ENCODE measurements around the gene COL5A1.
A peak's percentile ranks its signal among the peaks of the same experiment; 100 is the strongest.

The COL5A1 gene

DNA sequence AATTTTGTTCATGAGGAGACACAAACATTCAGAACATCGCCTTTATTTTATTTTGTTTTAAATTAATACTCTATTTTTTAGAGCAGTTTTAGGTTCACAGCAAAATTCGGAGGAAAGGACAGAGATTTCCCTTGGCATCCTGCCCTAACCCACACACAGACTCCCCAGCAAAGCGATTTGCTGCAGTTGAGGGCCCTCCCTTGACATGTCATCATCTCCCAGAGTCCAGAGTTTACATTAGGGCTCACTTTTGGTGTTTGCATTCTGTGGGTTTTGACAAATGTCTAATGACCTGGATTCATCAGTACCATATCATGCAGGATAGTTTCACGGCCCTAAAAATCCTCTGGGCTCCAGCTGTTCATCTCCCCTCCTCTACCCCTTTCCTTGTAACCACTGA lies 33.6 kb upstream of the COL5A1 start:
- DNase-seq: no peak

DNA sequence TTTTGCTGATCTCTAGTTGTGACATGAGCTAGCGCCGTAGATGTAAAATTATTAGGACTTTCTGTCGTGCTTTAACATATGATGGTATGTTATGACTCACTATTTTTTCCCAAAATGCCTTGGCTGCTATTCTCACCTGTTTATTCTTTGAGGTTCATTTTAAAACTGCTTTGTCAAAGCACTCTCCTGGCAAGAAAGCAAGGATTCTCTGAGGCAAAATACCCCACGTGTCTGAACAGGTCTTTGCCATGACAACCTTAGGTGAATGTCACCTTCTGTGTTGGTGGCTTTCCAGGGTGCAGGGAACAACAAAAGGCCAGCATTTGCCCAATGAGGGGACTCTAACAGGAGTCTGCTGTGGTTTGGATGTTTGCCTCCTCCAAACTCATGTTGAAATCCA lies 30.6 kb upstream of the COL5A1 start:
- peak; percentile 17 for DNase-seq

DNA sequence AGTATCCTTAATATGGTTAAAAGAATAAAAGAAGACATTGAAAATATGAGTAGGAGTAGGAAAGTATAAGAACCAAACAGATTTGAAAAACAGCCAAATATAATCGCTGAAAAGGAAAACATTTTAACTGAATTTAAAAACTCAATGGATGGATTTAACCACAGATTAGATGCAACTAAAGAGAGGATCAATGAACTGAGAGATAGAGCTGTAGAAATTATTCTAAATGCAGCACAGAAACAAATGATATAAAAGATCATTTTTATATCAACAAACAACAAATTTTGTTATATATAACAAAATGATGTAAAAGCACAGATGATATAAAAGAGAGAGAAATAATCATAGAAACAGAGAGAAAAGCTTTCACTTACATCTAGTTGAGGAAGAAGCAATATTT lies 29.3 kb upstream of the COL5A1 start:
- DNase-seq: no peak

DNA sequence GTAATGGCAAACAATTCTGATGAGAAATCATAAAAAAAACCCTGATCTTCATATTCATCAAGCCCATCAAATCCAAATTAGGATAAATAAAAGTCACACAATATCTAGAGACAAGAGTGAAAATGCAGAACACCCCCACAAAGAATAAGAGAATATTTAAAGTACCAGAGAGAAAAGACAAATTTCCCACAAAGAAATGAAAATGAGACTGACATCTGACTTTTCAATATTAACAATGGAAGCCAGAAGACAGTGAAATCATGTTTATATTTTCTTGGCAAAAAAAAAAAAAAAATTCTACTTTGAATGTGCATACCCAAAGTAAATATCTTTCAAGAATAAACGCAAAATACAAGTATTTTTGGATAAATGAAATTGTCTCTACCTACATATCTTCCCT lies 28.9 kb upstream of the COL5A1 start:
- DNase-seq: no peak

DNA sequence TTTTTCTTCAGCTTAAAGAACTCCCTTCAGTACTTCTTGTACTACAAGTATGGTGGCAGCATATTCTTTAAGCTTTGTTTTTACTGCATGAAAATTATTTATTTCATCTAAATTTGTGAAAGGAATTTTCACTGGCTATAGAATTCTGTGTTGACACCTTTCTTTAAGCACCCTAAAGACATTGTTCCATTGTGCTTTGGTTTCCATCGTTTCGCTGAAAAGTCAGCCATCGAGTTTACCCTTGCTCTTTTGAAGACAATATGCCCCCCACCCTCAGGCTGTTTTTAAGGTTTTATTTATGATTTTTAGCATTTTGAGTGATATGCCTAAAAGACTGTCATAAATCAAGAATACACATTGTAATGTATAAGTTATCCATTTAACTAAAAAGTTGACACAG lies 27.3 kb upstream of the COL5A1 start:
- no peak for DNase-seq

DNA sequence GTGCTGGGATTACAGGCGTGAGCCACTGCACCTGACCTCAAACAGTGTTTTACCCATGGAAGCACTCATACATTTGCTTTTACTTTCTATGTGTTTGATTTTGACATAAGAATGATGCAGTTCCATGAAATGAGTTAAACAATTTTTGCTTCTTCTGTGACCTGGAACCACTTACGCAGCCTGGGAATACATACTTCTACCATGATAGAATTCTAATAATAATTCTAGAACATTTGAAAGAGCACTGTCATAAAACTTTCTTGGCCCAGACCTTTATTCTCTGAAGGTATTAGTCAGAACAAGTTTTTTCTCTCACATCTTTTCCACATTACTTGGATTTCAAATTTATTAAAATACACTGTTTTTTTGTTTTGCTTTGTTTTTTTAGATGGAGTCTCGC lies 25.3 kb upstream of the COL5A1 start:
- DNase-seq: no peak

DNA sequence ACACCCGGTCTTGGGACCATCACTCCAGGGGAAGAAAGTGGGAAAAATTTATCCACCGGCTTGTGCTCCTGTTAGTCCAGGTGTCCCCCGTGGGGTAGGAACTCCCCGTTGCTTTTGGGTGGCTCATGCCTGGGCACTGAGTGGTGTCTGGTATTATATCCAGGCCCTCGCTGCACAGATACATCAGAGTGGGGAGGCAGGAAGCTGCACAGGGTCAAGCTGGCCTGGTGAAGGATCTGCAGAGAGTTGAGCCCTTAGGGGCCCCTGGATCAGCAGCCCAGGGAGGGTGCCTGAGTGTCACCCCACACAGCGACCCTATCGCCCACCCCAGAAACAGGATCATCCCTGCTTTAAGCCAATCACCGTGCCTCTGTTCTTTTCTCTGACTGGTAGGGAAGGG lies 24.4 kb upstream of the COL5A1 start:
- DNase-seq: no peak

DNA sequence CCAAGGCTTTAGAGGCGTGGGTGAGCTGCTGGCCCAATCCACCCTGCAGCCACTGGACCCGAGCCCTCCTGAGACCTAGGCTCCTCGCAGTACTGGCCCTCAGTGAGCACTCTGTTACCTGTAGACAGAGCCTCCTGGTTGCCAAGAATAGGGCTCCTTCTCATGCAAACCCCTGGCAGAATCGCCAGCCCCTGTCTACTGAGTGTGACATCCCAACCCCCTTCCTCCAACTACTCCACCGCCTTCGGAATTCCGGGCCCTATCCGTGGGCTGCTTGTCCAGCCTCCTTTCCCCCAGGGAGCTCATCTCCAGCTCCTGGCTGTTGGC lies 23.8 kb upstream of the COL5A1 start:
- no peak for DNase-seq

DNA sequence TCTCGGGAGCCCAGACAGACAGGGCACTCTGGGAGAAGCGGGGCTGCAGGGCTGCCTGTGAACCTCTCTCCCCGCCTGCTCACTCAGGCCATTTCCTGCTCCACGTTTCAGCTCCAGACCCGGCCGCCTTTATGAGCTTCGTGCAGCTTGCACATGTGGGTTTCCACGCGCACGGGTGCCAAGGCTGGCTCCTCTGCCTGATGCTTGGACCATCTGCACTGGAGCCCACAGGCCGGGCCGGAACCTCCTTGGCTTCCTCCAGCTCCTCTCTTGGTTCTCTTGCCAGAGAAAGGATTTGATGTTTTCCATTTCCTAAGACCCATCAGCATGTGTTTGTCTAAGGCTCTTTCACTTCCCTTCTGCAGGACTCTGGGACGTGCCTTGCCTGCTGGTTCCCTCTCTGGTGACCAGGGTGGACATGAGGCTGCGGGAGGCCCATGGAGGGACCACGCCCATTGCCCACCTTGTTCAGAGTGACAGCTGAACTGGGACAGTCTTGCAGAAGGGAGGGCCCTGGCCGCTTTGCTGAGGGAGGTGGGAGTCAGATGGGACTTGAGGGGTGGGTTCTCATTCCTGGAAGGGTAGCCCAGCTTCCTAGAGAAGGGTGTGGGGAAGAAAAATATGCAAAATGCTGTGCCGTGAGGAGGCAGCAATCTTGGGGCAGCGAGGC lies 23.3 kb upstream of the COL5A1 start:
- DNase-seq: no peak

DNA sequence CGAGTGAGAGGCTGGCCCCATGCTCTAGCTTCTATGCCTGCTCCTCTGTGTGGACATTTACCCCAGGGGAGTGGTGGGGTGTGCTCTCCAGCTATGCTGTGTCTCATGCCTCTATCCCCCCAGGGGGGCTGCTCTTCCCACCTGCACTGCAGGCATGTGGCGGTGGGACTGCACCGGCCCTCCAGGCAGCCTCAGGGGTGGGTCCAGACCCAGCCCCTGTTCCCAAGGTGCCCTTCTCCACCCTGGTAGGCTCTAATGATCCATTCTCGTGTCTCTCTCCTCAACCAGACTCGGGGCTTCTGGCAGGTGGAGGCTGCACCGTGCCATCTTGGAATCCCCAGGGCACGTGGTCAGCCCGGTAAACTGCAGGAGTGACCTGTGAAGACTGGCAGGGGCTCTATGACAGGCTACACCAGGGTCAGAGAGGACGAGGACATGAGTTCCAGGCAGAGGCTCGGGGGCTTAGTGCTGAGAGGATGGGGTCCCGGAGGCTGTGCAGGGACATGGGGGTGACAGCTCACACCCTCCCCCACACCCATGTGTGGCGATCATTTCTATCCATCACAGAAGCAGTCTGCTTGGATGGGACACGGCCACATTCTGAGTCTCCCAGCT lies 22.7 kb upstream of the COL5A1 start:
- no peak for DNase-seq

DNA sequence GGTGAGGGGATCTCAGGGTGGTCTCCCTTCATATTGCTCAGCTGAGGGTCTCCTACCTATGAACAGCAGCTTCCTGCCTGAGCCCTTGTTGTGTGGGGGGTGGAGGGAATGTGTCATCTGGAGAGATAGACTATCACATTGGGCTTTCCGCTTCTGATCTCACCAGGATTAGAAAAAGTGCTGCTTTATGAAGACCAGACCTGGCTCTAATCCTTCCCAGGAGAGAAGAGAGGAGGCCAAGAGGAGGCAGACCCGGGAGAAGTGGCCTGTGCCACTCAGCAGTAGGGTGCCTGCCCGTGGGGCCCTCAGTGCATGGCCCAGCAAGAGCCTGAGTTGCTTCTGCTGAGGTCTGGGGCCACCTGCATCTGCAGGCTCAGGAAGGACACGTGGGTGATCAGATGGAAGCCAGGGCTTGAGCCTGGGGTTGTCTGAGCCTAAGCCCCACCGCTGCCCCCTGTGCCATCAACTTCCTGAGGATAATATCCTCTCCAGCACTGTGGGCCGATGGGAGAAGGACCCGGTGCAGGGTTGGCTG lies 22.1 kb upstream of the COL5A1 start:
- DNase-seq: no peak

DNA sequence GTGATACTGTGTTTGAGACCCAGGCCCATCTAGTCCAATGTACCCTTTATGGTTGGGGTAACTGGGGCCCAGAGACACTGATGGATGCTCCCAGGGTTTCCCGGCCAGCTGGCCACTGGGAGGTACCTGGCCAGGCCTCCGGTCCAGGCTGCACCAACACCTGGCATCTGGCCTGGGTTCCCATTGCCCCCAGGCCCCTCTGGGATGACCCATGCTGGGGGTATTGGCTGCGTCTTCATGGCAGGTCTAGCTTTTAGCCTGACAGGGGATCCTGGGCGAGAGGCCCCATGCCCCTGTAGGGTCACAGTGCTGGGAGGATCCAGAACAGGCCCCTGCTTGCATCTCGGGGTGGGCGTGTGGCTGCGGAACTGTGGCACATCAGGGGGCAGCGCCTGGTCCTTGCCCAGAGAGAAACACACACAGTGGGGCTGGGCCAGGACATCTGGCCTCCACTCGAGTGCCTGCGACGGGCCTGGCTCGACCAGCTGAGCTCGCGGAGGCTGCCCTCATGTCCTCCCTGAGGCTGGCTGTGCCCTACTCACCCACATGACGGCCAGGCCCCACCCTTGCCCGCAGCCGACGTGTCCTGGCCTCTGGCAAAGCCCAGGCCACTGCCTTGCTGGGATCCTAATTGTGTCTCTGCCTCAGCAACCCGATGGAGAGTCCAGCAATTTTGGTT lies 21.5 kb upstream of the COL5A1 start:
- no peak for DNase-seq

DNA sequence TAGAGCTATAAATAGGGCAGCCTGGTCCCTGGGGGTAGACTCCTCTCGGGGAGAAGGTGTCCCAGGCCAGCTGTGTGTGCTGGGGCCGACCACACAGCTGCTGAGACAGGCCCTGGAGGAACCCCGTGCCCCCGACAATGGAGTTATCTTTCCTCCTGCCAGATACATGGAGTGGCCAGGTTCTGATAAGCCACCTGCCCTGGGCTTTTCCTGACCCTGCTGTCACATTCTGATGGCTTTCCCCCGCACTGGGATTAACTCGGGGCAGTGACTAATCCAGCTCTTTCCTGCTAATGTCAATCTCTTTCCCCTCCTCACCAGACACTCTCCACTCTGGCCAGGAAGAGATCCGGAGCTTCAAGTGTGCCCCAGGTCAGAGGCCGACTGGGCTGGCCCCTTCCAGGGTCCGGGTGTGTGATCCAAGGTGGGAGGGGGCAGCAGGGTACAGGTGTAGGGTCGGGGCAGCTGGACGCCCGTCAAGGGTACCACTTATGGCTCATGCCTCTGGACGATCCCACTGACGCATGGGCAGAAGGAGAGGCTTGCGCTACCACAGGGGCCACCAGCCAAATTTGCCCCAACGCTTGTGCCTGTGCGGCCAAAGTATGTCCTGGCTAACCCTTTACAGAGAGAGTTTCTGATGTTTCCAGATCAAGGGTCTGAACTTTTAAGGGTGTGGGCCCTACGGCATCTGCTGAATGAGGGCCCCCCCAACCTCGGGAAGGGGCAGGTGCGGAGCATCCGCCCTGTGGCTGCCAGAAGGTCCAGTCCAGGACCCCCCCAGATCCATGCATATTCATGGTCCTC lies 20.6 kb upstream of the COL5A1 start:
- DNase-seq: no peak

DNA sequence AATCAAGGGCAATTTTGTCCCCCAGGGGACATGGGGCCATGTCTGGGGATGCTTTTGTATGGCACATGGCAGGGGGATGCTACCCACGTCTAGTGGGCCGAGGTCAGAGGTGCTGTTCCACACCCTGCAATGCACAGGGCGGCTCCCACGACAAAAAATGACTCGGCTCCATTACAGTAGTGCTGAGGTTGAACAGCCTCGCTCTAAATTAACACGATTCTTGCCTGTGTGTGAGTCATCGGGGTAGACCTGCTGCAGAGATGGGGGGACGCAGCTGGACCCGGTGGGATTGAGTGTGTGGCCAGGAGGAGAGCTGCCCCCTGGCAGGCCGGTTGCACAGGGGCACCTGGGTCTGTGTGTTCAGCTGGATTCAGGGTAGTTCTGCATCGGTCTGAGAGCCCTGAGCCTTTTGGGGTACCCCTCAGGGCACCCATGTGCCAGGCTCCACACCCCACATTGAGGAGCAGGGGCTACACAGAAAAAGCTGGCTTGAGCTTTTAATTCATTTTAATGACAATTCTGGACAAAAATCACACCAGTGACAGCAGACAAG lies 20.0 kb upstream of the COL5A1 start:
- no peak for DNase-seq

DNA sequence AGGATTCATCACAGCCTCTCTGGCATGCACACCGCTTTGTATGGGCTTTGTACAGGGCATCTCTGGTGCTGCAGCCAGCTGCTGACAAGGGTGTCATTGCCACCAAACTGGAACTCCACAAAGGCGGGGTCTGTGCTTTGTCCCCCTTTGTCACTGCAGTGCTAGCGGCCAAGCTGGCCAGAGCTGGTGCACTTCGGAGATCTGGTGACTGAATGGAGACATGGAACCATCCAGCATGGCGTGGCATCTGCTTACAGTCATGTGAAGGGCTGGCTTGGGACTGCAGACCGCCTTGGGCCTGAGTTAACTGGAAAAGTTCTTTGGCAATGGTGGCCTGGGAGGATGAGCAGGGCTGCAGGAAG lies 18.7 kb upstream of the COL5A1 start:
- no peak for DNase-seq

DNA sequence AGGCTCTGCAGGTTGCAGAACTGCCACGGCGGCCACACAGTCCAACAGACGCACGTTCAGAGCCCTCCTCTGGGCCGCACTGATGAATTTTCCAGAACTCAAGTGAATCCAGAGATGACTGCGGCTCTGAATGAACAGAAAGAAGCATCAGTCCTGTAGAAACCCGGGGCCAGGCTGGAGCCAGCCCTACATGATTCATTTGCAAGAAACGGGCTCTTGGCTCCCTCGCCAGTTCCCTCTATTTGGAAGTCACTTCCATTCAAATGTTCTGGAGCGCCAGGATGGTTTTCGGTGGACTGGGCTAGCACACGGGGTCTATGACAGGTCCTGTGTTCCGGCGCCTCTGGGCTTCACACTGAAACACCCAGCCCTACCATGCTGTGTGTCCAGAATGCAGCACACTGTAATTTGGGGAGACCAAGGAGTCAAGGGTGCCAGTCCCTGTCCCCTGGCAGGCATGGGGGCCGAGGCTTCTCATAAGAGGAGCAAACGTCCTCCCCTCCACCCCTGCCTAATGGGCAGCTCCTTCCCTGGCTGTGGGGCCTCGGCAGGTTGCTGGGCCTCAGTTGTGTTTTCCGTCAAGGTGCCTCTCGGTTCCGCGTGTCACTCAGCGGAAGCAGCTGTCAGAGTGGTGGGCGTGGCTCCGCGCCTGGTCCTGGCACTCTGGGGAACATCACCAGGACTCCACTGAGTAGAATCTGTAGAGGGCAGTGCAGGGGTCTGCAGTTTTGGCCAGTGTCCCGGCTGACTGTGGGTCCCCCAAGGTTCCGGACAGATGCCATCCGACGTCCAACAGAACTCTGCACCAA lies 18.1 kb upstream of the COL5A1 start:
- DNase-seq: no peak

DNA sequence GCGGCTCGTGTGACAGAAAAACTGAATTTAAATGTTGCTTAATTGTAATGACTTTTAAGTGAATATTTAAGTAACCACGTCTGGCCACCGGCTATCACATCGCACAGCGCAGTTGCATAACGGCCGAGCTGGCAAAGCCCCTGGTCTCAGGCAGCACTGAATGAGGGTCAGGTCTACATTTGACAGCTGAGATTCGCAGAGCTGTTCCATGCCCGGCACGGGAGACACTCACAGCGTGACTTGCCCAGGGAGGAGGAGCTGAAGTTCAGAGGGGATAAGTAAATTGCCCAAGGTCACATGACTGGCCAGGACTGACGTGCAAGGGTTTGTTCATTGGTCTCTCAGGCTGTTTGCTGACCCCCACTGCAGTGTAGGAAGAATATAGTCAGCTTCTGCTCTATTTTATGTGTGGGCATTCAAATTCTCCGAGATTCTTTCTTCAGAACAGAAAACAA lies 17.4 kb upstream of the COL5A1 start:
- DNase-seq: no peak

DNA sequence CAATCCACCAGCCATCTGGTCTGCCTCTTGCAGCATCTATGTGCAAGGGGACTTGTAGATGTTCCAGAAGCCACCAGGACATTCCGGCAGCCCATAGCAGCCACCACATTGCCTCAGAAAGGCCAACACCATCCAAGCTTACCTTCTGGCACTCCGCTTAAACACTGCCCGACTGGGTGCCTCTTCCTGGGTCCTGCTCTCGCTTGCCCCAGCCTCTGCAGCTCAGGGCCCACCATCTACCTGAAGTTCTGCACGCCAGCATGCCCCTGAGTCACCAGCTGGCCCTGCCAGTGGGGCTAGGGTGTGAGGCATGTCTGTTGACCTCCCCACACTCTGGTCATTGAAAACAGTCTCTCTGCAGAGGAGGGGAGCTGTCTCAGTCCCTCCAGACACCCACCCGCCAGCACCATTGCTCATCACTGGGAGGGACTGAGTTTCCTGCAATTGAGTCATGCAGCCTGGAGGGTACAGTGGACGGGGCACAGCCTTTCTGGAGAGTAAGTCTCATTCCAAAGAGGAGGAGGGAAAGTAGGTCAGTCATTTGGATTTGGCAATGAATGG lies 16.9 kb upstream of the COL5A1 start:
- DNase-seq: no peak

DNA sequence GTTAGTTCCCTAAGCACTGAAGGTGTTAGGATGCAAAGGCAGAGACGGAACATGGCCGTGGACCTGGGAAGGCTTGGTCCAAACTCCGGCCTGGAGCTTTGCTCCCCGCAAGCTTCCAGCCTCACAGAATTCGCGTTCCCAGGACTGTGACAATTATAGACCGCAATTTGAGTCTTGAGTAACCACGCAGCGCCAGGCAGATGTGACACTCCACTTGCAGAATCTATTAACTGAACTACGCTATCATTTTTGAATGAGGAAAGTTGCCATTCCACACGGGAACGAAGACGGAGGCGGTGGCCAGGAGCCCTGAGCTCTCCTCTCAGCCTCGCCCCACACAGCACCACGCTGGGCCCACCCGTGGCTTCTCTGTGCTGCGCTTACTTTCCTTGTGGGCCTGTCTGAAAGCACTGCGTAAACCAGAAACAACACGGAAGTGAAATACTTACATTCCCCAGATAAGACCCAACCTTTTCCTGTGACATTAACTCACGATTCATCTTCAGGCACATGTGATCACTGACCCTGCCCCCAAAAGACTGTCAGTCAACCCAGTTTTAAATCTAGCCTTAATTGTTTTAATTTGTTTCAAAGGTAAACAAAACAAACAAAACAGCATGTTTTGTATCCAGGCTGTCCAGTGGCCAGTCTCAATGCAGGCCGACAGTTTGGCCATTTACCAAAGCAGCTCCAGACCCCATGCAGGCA lies 16.1 kb upstream of the COL5A1 start:
- DNase-seq: no peak

DNA sequence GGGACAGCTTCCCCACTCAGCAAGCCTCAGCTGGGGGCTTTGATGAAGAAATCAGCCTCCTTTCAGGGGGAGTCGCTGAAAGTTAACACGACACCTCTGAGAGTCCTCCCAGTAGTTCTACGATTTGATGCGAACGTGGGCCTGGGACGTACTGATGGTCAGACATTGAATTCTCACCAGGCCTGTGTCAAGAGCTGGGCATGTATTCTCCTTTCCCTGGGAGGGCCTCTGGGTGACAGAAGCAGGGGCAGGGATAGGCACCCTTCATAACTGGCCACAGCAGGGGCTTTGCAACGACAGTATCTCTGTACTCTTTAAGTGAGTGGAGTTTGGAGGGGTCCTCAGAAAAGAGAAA lies 15.6 kb upstream of the COL5A1 start:
- DNase-seq: no peak
